Naive thymus-derived CD4-positive, alpha-beta T cell (primary cell): ENCODE measurements around the gene NABP1. TPM values are rescaled to one million over a fixed set of nuclear protein-coding genes. Genes with fewer than 3 reads are reported as not detected.

Experiments
- ATAC-seq: fragments of 150-1000 bp; cut with Tn5 transposase; 2 replicates; pipeline ENCODE4 v1.10.0; 2021; ENCODE audit warnings: mild to moderate bottlenecking, moderate library complexity
- CTCF ChIA-PET: fragments of 350-600 bp; sonication (Branson Sonifier 250); formaldehyde crosslinking; loops from one replicate; lab custom pipeline; 2021; ENCODE audit warnings: antibody characterized with exemption; lab: Charles Lee
- POLR2A ChIA-PET: fragments of 350-600 bp; sonication (Branson Sonifier 250); formaldehyde crosslinking; loops from one replicate; lab custom pipeline; 2021; ENCODE audit warnings: antibody characterized with exemption, inconsistent platforms; lab: Charles Lee
- DNase-seq, 9 donors: peaks; one replicate each; pipeline versions ENCODE4 v3.0.0 to v3.0.0-alpha.2; 2020 to 2022; ENCODE audit warnings: mixed read lengths in 1 of 9
- H3K27ac ChIP-seq: one replicate; pipeline ENCODE4 v1.7.0; 2013; ENCODE audit warnings: mild to moderate bottlenecking, low read depth, low read length, moderate library complexity
- H3K27me3 ChIP-seq, 2 donors: one replicate each; pipeline ENCODE4 v1.7.0; 2013; ENCODE audit warnings: low read length in 2 of 2, mild to moderate bottlenecking in 2 of 2, moderate library complexity in 2 of 2; ENCODE audit not compliant: control insufficient read depth in 2 of 2, insufficient read depth in 2 of 2
- H3K36me3 ChIP-seq, 3 experiments: 1 replicate in 2 of 3; 2 replicates in 1 of 3; pipeline ENCODE4 v1.7.0; 2013; ENCODE audit warnings: low read length in 3 of 3, mild to moderate bottlenecking in 3 of 3, moderate library complexity in 1 of 3; ENCODE audit not compliant: insufficient read depth in 3 of 3, control insufficient read depth in 2 of 3
- H3K4me1 ChIP-seq, 2 donors: one replicate each; pipeline ENCODE4 v1.7.0; 2013; ENCODE audit warnings: low read length in 2 of 2, mild to moderate bottlenecking in 2 of 2, moderate library complexity in 1 of 2; ENCODE audit not compliant: control insufficient read depth in 2 of 2, insufficient read depth in 2 of 2
- H3K4me3 ChIP-seq: 2 replicates; pipeline ENCODE4 v1.7.0; 2013; ENCODE audit warnings: mild to moderate bottlenecking, low read length
- H3K9me3 ChIP-seq, 3 experiments: 1 replicate in 2 of 3; 2 replicates in 1 of 3; pipeline ENCODE4 v1.7.0; 2013; ENCODE audit warnings: low read length in 3 of 3; ENCODE audit not compliant: control insufficient read depth in 2 of 3
- H3K27ac Mint-ChIP-seq, 9 donors: one replicate each; pipeline ENCODE4 v1.8.0; 2020 to 2022; ENCODE audit warnings: mixed read lengths in 9 of 9, mild to moderate bottlenecking in 8 of 9, moderate library complexity in 5 of 9, inconsistent platforms in 2 of 9
- H3K27me3 Mint-ChIP-seq, 5 donors: one replicate each; pipeline ENCODE4 v1.8.0; 2021 to 2022; ENCODE audit warnings: mixed read lengths in 5 of 5, mild to moderate bottlenecking in 1 of 5
- H3K36me3 Mint-ChIP-seq, 5 donors: one replicate each; pipeline ENCODE4 v1.8.0; 2020 to 2022; ENCODE audit warnings: mixed read lengths in 5 of 5, mild to moderate bottlenecking in 3 of 5, inconsistent platforms in 1 of 5
- H3K4me1 Mint-ChIP-seq, 7 donors: one replicate each; pipeline ENCODE4 v1.8.0; 2020 to 2022; ENCODE audit warnings: mixed read lengths in 7 of 7, mild to moderate bottlenecking in 3 of 7, inconsistent platforms in 1 of 7
- H3K4me3 Mint-ChIP-seq, 10 donors: one replicate each; pipeline ENCODE4 v1.8.0; 2020 to 2022; ENCODE audit warnings: mild to moderate bottlenecking in 10 of 10, mixed read lengths in 10 of 10, moderate library complexity in 6 of 10, inconsistent platforms in 2 of 10
- H3K9me3 Mint-ChIP-seq, 11 donors: one replicate each; pipeline ENCODE4 v1.8.0; 2020 to 2022; ENCODE audit warnings: mixed read lengths in 11 of 11, mild to moderate bottlenecking in 4 of 11, inconsistent platforms in 1 of 11, moderate library complexity in 1 of 11
- intact Hi-C, 2 donors: fragments of 100-400 bp; cut with micrococcal nuclease; formaldehyde crosslinking; loops; one replicate each; pipeline ENCODE4 v1.15.1; 2023
- polyA plus RNA-seq, 2 donors: library from polyadenylated mRNA; unstranded; fragments of 300-500 nt; fragmentation: Illumina TruSeq; gene quantifications; one replicate each; pipeline ENCODE4 v1.2.3, GENCODE V29; 2021
- total RNA-seq, 6 experiments: library from RNA in 5 of 6; stranded (reverse) in 5 of 6; gene quantifications; 1 replicate in 5 of 6; 2 replicates in 1 of 6; pipeline ENCODE4 v1.2.3 and lab custom pipeline; 2021 to 2026

Gene NABP1
- total and polyA plus RNA-seq, 7 experiments from 2014 or later = 4.2 to 79.5 (median 48.6) TPM

- Histone ChIP-seq H3K4me1 (peaks cover 0 to 3% of the 10 kb centered on the region in 2 donors), H3K4me3 (no peak overlapping the region), H3K36me3 (no peaks in the 10 kb centered on the region), H3K27me3 (no peaks in the 10 kb centered on the region), H3K27ac (no peak overlapping the region), H3K9me3 (no peaks in the 10 kb centered on the region)
- no peak for DNase-seq
- peaks cover 0 to 9% (median 0%) of the 10 kb centered on the region in 5 donors for H3K27me3 Mint-ChIP-seq
- ChIA-PET POLR2A (interaction anchor here (1.4 kb wide), 1 partner anchor 31 kb away, joined by 4 read pairs; no protein-coding TSS in a partner anchor), CTCF (no interaction called here)
- H3K4me3 Mint-ChIP-seq = no peak overlapping the region
- H3K4me1 Mint-ChIP-seq = peaks cover 9 to 21% (median 11%) of the 10 kb centered on the region in 7 donors
- no peak for ATAC-seq
- intact Hi-C loops = no loop called here
- H3K36me3 Mint-ChIP-seq = peaks cover 0 to 16% (median 0%) of the 10 kb centered on the region in 5 donors
- peaks cover 0 to 6% (median 0%) of the 10 kb centered on the region in 11 donors for H3K9me3 Mint-ChIP-seq
- no peak overlapping the region for H3K27ac Mint-ChIP-seq
These were observed 32.9 kb upstream of the NABP1 start for GRCh38 chr2:191645032-191645431.

- Histone ChIP-seq H3K36me3 (no peaks in the 10 kb centered on the region), H3K9me3 (no peaks in the 10 kb centered on the region), H3K4me1 (peaks cover 0 to under 1% of the 10 kb centered on the region in 2 donors), H3K27me3 (no peaks in the 10 kb centered on the region), H3K4me3 (no peak overlapping the region), H3K27ac (no peak overlapping the region)
- peaks cover 0 to 9% (median 0%) of the 10 kb centered on the region in 5 donors for H3K27me3 Mint-ChIP-seq
- intact Hi-C loops = no loop called here
- peaks cover 3 to 16% (median 7%) of the 10 kb centered on the region in 7 donors for H3K4me1 Mint-ChIP-seq
- no peak for DNase-seq
- POLR2A ChIA-PET = interaction anchor here (1.4 kb wide), 1 partner anchor 30 kb away, joined by 4 read pairs; no protein-coding TSS in a partner anchor
- ATAC-seq = no peak
- no peak overlapping the region for H3K4me3 Mint-ChIP-seq
- peak overlapping the region in 1 of 9 donors; percentile 41 for H3K27ac Mint-ChIP-seq
- peaks cover 0 to 13% (median 0%) of the 10 kb centered on the region in 5 donors for H3K36me3 Mint-ChIP-seq
- CTCF ChIA-PET = no interaction called here
- peaks cover 0 to 6% (median 0%) of the 10 kb centered on the region in 11 donors for H3K9me3 Mint-ChIP-seq
These were observed 32.3 kb upstream of the NABP1 start for GRCh38 chr2:191645434-191646162.

GRCh38 chr2:191646163-191646902, 31.6 kb upstream of the NABP1 start:
- peak overlapping the region in 1 of 9 donors; percentile 41 for H3K27ac Mint-ChIP-seq
- peaks cover 0 to 8% (median 0%) of the 10 kb centered on the region in 5 donors for H3K36me3 Mint-ChIP-seq
- H3K9me3 ChIP-seq = no peaks in the 10 kb centered on the region
- peaks cover 0 to 6% (median 0%) of the 10 kb centered on the region in 11 donors for H3K9me3 Mint-ChIP-seq
- CTCF ChIA-PET = interaction anchor here (0.9 kb wide), 1 partner anchor 8 kb away, joined by 3 read pairs; no protein-coding TSS in a partner anchor
- no peak overlapping the region for H3K27ac ChIP-seq
- H3K27me3 Mint-ChIP-seq = peaks cover 0 to 9% (median 0%) of the 10 kb centered on the region in 5 donors
- no peak overlapping the region for H3K4me3 Mint-ChIP-seq
- POLR2A ChIA-PET = interaction anchor here (1.4 kb wide), 1 partner anchor 29 kb away, joined by 4 read pairs; no protein-coding TSS in a partner anchor
- no peak for ATAC-seq
- H3K27me3 ChIP-seq = no peaks in the 10 kb centered on the region
- no peaks in the 10 kb centered on the region for H3K36me3 ChIP-seq
- peaks cover 0 to 9% (median 0%) of the 10 kb centered on the region in 7 donors for H3K4me1 Mint-ChIP-seq
- no peaks in the 10 kb centered on the region for H3K4me1 ChIP-seq
- DNase-seq = no peak
- intact Hi-C loops = no loop called here
- H3K4me3 ChIP-seq = no peak overlapping the region

GRCh38 chr2:191649519-191649918, 28.4 kb upstream of the NABP1 start:
- CTCF ChIA-PET = interaction anchor here (0.6 kb wide), 1 partner anchor 75 kb away, joined by 3 read pairs; no protein-coding TSS in a partner anchor
- no peak overlapping the region for H3K27ac ChIP-seq
- intact Hi-C loops = no loop called here
- no peaks in the 10 kb centered on the region for H3K4me1 ChIP-seq
- DNase-seq = no peak
- peaks cover 0 to 4% (median 0%) of the 10 kb centered on the region in 5 donors for H3K27me3 Mint-ChIP-seq
- peaks cover 0 to 5% (median 0%) of the 10 kb centered on the region in 5 donors for H3K36me3 Mint-ChIP-seq
- H3K27me3 ChIP-seq = no peaks in the 10 kb centered on the region
- no peaks in the 10 kb centered on the region for H3K9me3 ChIP-seq
- no peak overlapping the region for H3K4me3 ChIP-seq
- peak overlapping the region in 1 of 9 donors; percentile 23 for H3K27ac Mint-ChIP-seq
- no peaks in the 10 kb centered on the region for H3K36me3 ChIP-seq
- ATAC-seq = no peak
- H3K4me1 Mint-ChIP-seq = peaks cover 0 to 7% (median 0%) of the 10 kb centered on the region in 7 donors
- peaks cover 0 to 6% (median 0%) of the 10 kb centered on the region in 11 donors for H3K9me3 Mint-ChIP-seq
- H3K4me3 Mint-ChIP-seq = no peak overlapping the region
- POLR2A ChIA-PET = interaction anchor here (1.5 kb wide), 1 partner anchor 27 kb away, joined by 3 read pairs; no protein-coding TSS in a partner anchor

- intact Hi-C loops = no loop called here
- peak overlapping the region in 1 of 9 donors; percentile 19 for H3K27ac Mint-ChIP-seq
These were observed 26.8 kb upstream of the NABP1 start for GRCh38 chr2:191650896-191651773.

More at GRCh38 chr2:191650896-191651773, 26.8 kb upstream of the NABP1 start:
- H3K9me3 ChIP-seq = no peaks in the 10 kb centered on the region
- H3K4me1 ChIP-seq = no peaks in the 10 kb centered on the region
- H3K36me3 Mint-ChIP-seq = peaks cover 0 to 5% (median 0%) of the 10 kb centered on the region in 5 donors
- no peaks in the 10 kb centered on the region for H3K36me3 ChIP-seq
- no peak overlapping the region for H3K27ac ChIP-seq
- no peak overlapping the region for H3K4me3 ChIP-seq
- H3K9me3 Mint-ChIP-seq = no peaks in the 10 kb centered on the region
- POLR2A ChIA-PET = interaction anchor here (0.9 to 1.5 kb wide), 2 partner anchors 26 to 27 kb away, joined by 3 to 4 read pairs; no protein-coding TSS in a partner anchor
- H3K4me3 Mint-ChIP-seq = no peak overlapping the region
- CTCF ChIA-PET = no interaction called here
- no peak for DNase-seq
- H3K27me3 ChIP-seq = no peaks in the 10 kb centered on the region
- ATAC-seq = peak; percentile 54
- H3K27me3 Mint-ChIP-seq = peaks cover 0 to 2% (median 0%) of the 10 kb centered on the region in 5 donors
- H3K4me1 Mint-ChIP-seq = peaks cover 0 to 6% (median 0%) of the 10 kb centered on the region in 7 donors
